Skeletal muscle tissue (tissue), 4 donors: ENCODE results near the gene NDUFA5. TPM values are rescaled to one million over a fixed set of nuclear protein-coding genes. Genes with fewer than 3 reads are reported as not detected.
"Not testable (repeated sequence)": the region's sequence is repeated elsewhere in the genome, so short reads cannot be mapped to it uniquely, and the experiment has no call there.

Experiments
- H3K27ac ChIP-seq: one replicate; pipeline ENCODE4 v1.7.0; 2013; ENCODE audit warnings: mild to moderate bottlenecking, low read depth, low read length, inconsistent platforms
- H3K27me3 ChIP-seq, 3 donors: one replicate each; pipeline ENCODE4 v1.7.0; 2013; ENCODE audit warnings: low read length in 3 of 3; ENCODE audit not compliant: control insufficient read depth in 3 of 3, insufficient read depth in 3 of 3
- H3K36me3 ChIP-seq, 3 donors: one replicate each; pipeline ENCODE4 v1.7.0; 2013; ENCODE audit warnings: low read length in 3 of 3; ENCODE audit not compliant: control insufficient read depth in 3 of 3, insufficient read depth in 3 of 3
- H3K4me1 ChIP-seq, 3 donors: one replicate each; pipeline ENCODE4 v1.7.0; 2013; ENCODE audit warnings: low read length in 3 of 3, mild to moderate bottlenecking in 3 of 3; ENCODE audit not compliant: control insufficient read depth in 3 of 3, insufficient read depth in 3 of 3
- H3K4me3 ChIP-seq, 3 donors: one replicate each; pipeline ENCODE4 v1.7.0; 2013; ENCODE audit warnings: low read length in 3 of 3
- H3K9ac ChIP-seq, 3 donors: one replicate each; pipeline ENCODE4 v1.7.0; 2013; ENCODE audit warnings: low read length in 3 of 3, mild to moderate bottlenecking in 3 of 3, moderate library complexity in 2 of 3, low read depth in 1 of 3
- H3K9me3 ChIP-seq, 3 donors: one replicate each; pipeline ENCODE4 v1.7.0; 2013; ENCODE audit warnings: low read length in 3 of 3; ENCODE audit not compliant: control insufficient read depth in 3 of 3
- total RNA-seq: library from RNA; depleted of rRNA; stranded (reverse); fragments of >200 nt; gene quantifications from one replicate; pipeline ENCODE4 v1.2.3, GENCODE V29; 2014
- donor health status: Osteomylitis.

Gene NDUFA5
- total RNA-seq, 1 donor from 2014 or later: 39.1 TPM

DNA sequence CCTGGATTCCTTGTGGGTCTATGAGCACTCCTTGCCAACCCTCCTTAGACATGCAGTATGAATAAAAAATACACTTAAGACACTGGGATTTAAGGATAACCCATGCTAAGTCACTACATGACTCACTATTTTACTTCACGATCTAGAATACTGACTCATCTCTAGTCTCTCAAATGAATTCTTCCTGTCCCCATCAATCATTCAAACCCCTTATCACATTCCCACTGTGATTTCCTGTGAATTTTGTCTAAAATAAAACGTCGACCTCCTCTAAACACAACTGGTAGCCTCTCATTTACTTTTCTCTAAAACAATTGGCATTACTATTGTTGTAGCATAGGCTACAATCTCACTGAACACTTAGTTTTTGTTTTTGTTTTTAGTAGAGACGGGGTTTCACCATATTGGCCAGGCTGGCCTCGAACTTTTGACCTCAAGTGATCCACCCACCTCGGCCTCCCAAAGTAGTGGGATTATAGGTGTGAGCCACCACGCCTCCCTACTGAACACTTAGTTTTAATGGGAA is 19.4 kb downstream of the NDUFA5 start:
- Histone ChIP-seq H3K9me3 (no peaks in the 10 kb centered on the region), H3K4me1 (peaks cover 7 to 9% (median 7%) of the 10 kb centered on the region in 3 donors), H3K4me3 (no peak overlapping the region), H3K27me3 (no peaks in the 10 kb centered on the region), H3K27ac (no peak overlapping the region), H3K9ac (no peak overlapping the region), H3K36me3 (peaks cover 0 to 2% (median 2%) of the 10 kb centered on the region in 3 donors)

GRCh38 chr7:123537026-123537642 is 20.5 kb downstream of the NDUFA5 start:
- peaks cover 5 to 10% (median 9%) of the 10 kb centered on the region in 3 donors for H3K4me1 ChIP-seq
- no peak overlapping the region for H3K4me3 ChIP-seq
- H3K9ac ChIP-seq: no peak overlapping the region
- no peaks in the 10 kb centered on the region for H3K9me3 ChIP-seq
- no peaks in the 10 kb centered on the region for H3K27me3 ChIP-seq
- H3K36me3 ChIP-seq: peaks cover 0 to 2% (median 0%) of the 10 kb centered on the region in 3 donors
- H3K27ac ChIP-seq: no peak overlapping the region

- Histone ChIP-seq H3K27ac (peak overlapping the region; percentile 88), H3K4me1 (peaks cover 5 to 10% (median 9%) of the 10 kb centered on the region in 3 donors), H3K36me3 (no peaks in the 10 kb centered on the region), H3K9me3 (no peaks in the 10 kb centered on the region), H3K27me3 (no peaks in the 10 kb centered on the region), H3K9ac (no peak overlapping the region), H3K4me3 (peak overlapping the region; percentile 69 to 77 (median 74))
These were observed 22.1 kb downstream of the NDUFA5 start for GRCh38 chr7:123535517-123535916.

DNA sequence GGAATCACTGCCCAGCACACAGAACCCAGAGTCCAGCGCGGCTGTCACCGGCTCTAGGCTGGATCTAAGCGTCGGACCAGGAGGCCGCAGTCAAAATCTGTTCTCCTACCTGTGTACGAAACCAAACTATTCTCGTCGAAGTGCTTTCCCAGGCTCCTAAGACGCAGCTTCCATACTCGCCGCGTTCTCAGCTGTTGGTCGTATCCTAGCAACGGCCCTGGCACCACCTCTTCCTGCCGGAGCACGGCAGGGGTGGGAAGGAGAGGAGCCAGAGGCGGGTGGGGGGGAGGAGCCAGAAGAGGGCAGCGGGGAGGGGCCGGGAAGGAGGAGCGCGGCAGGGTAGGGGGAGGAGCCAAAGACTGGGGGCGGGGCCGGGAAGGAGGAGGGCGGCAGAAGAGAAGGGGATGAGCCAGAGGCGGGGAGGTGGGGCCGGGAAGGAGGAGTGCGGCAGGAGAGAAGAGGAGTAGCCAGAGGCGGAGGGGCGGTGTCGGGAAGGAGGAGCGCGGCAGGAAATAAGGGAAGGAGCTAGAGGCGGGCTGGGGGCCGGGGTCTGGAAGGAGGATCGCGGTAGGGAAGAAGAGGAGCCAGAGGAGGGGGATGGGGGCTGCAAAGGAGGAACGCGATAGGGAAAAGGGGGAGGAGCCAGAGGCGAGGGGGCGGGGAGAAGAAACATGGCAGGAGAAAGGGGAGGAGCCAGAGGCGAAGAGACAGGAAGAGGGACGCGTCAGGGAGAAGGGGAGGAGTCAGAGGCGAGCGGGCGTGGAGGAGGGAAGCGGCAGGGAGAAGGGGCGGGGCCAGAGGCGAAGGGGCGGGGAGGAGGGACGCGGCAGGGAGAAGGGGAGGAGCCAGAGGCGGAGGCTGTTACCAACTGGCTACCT is 23.0 kb downstream of the NDUFA5 start, which contains the start of gene IQUB:
IQUB (minus strand) TSS at position 213 of the 878 bp plus-strand sequence. CDS start 22,255 bp downstream, outside the sequence.
- Histone ChIP-seq H3K4me1 (peaks cover 5 to 10% (median 9%) of the 10 kb centered on the region in 3 donors), H3K9ac (peak within 1 kb of the TSS; percentile 69 to 71 (median 70)), H3K27ac (peak within 1 kb of the TSS; percentile 88), H3K4me3 (peak within 1 kb of the TSS; percentile 76 to 87 (median 78)), H3K9me3 (no peaks in the 10 kb centered on the region), H3K36me3 (no peaks in the 10 kb centered on the region), H3K27me3 (no peaks in the 10 kb centered on the region)

- Histone ChIP-seq H3K9ac (peak overlapping the region; percentile 69 to 71 (median 70)), H3K27me3 (no peaks in the 10 kb centered on the region), H3K27ac (peak overlapping the region; percentile 28), H3K4me3 (peak overlapping the region; percentile 76 to 87 (median 78)), H3K36me3 (no peaks in the 10 kb centered on the region), H3K9me3 (no peaks in the 10 kb centered on the region), H3K4me1 (peaks cover 5 to 10% (median 9%) of the 10 kb centered on the region in 3 donors)
These were observed 23.7 kb downstream of the NDUFA5 start for GRCh38 chr7:123533929-123534382.

- Histone ChIP-seq H3K27ac (no peak overlapping the region), H3K4me1 (peaks cover 5 to 10% (median 9%) of the 10 kb centered on the region in 3 donors), H3K9me3 (no peaks in the 10 kb centered on the region), H3K36me3 (no peaks in the 10 kb centered on the region), H3K4me3 (no peak overlapping the region), H3K9ac (no peak overlapping the region), H3K27me3 (no peaks in the 10 kb centered on the region)
These were observed 24.1 kb downstream of the NDUFA5 start for GRCh38 chr7:123533553-123533917.

- H3K4me3 ChIP-seq, H3K9ac ChIP-seq, H3K4me1 ChIP-seq, H3K27ac ChIP-seq, H3K9me3 ChIP-seq, H3K27me3 ChIP-seq, H3K36me3 ChIP-seq: not testable (repeated sequence)
These were observed 24.6 kb downstream of the NDUFA5 start for GRCh38 chr7:123532788-123533552.

DNA sequence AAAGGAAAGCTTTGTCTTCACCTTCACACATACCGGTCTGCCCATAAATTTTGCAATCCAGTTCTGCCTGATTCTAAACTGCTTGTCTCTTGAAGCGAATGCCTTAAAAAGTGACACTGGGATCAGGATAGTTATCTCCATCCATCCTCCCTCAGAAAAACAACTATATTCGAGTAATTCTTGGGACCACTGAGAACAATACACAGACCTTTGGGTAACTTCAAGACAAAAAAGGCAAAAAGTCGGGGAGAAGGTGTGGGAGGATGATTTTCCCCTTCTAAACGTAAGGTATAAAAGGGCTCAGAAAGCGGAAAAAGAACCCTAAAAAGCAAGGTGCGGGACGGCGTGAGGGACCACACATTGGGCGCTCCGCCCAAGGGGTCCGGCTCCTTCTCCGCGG is 25.3 kb downstream of the NDUFA5 start:
- peak overlapping the region in 1 of 3 donors; percentile 35 for H3K4me3 ChIP-seq
- H3K4me1 ChIP-seq, H3K9me3 ChIP-seq, H3K27me3 ChIP-seq, H3K36me3 ChIP-seq, H3K9ac ChIP-seq, H3K27ac ChIP-seq: not testable (repeated sequence)

DNA sequence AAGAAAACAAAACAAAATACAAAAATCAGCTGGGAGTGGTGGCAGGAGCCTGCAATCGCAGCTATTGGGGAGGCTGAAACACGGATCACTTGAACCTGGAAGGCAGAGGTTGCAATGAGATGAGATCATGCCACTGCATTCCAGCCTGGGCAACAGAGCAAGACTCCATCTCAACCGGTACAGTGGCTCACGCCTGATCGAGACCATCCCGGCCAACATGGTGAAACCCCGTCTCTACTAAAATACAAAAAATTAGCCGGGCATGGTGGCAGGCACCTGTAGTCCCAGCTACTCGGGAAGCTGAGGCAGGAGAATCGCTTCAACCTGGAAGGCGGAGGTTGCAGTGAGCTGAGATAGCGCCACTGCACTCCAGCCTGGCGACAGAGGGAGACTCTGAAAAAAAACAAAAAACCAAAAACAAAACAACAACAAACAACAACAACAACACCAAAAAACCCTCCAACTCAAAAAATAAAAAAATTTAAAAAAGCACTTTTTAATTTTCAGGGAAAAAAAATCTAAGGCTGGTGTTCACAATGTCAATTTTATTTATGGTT is 27.5 kb downstream of the NDUFA5 start:
- H3K4me1 ChIP-seq, H3K27ac ChIP-seq, H3K9me3 ChIP-seq, H3K27me3 ChIP-seq, H3K9ac ChIP-seq, H3K4me3 ChIP-seq, H3K36me3 ChIP-seq: not testable (repeated sequence)
